Activated T-cell treated with anti-CD3 and anti-CD28 coated beads, Interleukin-2, amount 50 U/mL, for 24 hours (primary cell): Measurements from ENCODE around the gene TLR4.

Experiments used
- DNase-seq: peaks from one replicate; pipeline ENCODE4 v3.0.0-alpha.2; 2020
- H3K27ac Mint-ChIP-seq: 2 replicates; pipeline ENCODE4 v1.8.0; 2020; ENCODE audit warnings: mild to moderate bottlenecking, mixed read lengths
- H3K27me3 Mint-ChIP-seq: 2 replicates; pipeline ENCODE4 v1.8.0; 2020; ENCODE audit warnings: mixed read lengths
- H3K36me3 Mint-ChIP-seq: 2 replicates; pipeline ENCODE4 v1.8.0; 2020; ENCODE audit warnings: low read depth, mixed read lengths
- H3K4me1 Mint-ChIP-seq: 2 replicates; pipeline ENCODE4 v1.8.0; 2020; ENCODE audit warnings: low read depth, mixed read lengths
- H3K4me3 Mint-ChIP-seq: 2 replicates; pipeline ENCODE4 v1.8.0; 2020; ENCODE audit warnings: mild to moderate bottlenecking, moderate library complexity, mixed read lengths
- H3K9me3 Mint-ChIP-seq: 2 replicates; pipeline ENCODE4 v1.8.0; 2020; ENCODE audit warnings: mixed read lengths

Gene TLR4

DNA sequence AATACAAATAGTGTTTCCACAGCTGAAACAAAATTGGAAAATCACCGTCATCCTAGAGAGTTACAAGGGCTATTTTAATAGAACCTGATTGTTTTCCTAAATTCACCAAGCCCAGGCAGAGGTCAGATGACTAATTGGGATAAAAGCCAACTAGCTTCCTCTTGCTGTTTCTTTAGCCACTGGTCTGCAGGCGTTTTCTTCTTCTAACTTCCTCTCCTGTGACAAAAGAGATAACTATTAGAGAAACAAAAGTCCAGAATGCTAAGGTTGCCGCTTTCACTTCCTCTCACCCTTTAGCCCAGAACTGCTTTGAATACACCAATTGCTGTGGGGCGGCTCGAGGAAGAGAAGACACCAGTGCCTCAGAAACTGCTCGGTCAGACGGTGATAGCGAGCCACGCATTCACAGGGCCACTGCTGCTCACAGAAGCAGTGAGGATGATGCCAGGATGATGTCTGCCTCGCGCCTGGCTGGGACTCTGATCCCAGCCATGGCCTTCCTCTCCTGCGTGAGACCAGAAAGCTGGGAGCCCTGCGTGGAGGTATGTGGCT lies at the start of gene TLR4:
Gene TLR4 (plus strand): TSS at position 380 of the 552 bp plus-strand sequence. CDS start 70 bp downstream, at position 450.
- no peaks in the 10 kb centered on the region for H3K9me3 Mint-ChIP-seq
- H3K27me3 Mint-ChIP-seq = no peaks in the 10 kb centered on the region
- H3K4me1 Mint-ChIP-seq = no peaks in the 10 kb centered on the region
- H3K4me3 Mint-ChIP-seq = no peak within 1 kb of the TSS
- H3K36me3 Mint-ChIP-seq = no peaks in the 10 kb centered on the region
- no peak for DNase-seq
- H3K27ac Mint-ChIP-seq = no peak within 1 kb of the TSS

DNA sequence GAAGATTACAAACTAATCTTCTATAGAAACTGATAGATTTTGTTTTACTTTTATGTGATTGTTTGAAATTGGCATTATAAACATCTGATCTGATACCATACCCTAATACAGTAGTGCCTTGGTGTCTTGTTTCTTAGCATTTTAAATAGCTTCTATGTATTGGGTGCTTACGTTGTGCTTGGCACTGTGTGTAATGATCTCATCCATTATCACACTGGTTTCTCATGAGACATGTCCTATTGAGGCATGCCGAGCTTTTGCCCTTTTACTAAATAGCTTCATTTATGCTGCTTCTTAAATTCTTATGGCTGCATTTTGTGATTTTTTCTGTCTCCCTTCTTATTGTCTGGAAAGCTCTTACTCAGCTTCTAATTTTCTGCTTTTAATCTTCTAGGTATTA lies 48.2 kb upstream of the TLR4 start:
- H3K4me3 Mint-ChIP-seq = no peak overlapping the region
- H3K36me3 Mint-ChIP-seq = no peaks in the 10 kb centered on the region
- peaks cover 2% of the 10 kb centered on the region for H3K9me3 Mint-ChIP-seq
- no peak overlapping the region for H3K27ac Mint-ChIP-seq
- H3K27me3 Mint-ChIP-seq = no peaks in the 10 kb centered on the region
- DNase-seq = no peak
- H3K4me1 Mint-ChIP-seq = no peaks in the 10 kb centered on the region

DNA sequence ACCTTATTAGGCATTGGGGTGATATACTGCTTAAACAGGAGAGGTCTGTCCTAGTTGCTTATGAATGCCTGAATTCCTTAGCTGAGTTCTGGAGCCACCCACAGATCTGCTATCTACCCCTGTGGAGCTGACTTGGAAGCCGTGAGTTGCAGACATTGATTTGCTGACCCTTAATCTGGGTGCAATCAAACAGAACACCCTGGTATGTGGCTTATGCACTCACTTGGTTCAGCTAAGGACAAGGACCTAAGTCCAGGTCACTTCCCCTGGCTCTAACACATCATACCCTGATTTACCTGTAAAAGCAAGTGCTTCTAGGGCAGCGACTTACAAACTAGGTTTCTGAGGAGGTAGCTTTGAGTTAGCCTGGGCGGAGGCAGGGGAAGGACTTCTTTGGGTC lies 41.6 kb upstream of the TLR4 start:
- H3K9me3 Mint-ChIP-seq = peaks cover 2% of the 10 kb centered on the region
- H3K36me3 Mint-ChIP-seq = no peaks in the 10 kb centered on the region
- no peak overlapping the region for H3K27ac Mint-ChIP-seq
- DNase-seq = no peak
- no peak overlapping the region for H3K4me3 Mint-ChIP-seq
- no peaks in the 10 kb centered on the region for H3K4me1 Mint-ChIP-seq
- no peaks in the 10 kb centered on the region for H3K27me3 Mint-ChIP-seq

DNA sequence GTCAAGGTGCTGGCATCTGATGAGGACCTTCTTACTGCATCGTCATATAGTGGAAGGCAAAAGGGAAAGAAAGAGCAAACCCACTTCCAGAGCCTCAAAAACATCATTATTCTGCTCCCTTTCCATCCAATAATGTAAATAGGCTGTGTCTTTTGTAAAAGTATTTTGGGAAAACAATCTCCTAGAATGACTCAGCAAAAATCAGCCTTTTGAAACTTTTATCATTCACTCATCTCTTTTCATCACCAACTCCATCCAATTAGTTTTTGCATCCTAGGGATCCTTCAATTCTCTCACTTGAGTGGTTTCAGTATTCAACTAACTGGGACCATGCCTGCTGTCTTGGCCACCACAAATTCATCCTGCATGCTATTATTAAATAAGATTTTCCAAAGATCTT lies 39.8 kb upstream of the TLR4 start:
- Mint-ChIP-seq H3K4me3 (no peak overlapping the region), H3K27ac (no peak overlapping the region), H3K9me3 (peaks cover 2% of the 10 kb centered on the region), H3K36me3 (no peaks in the 10 kb centered on the region), H3K4me1 (no peaks in the 10 kb centered on the region), H3K27me3 (peaks cover 5% of the 10 kb centered on the region)
- DNase-seq = no peak

GRCh38 chr9:117665601-117666385 lies 38.4 kb upstream of the TLR4 start:
- no peak for DNase-seq
- no peaks in the 10 kb centered on the region for H3K36me3 Mint-ChIP-seq
- no peaks in the 10 kb centered on the region for H3K4me1 Mint-ChIP-seq
- H3K27ac Mint-ChIP-seq = no peak overlapping the region
- no peaks in the 10 kb centered on the region for H3K9me3 Mint-ChIP-seq
- H3K27me3 Mint-ChIP-seq = peaks cover 5% of the 10 kb centered on the region
- no peak overlapping the region for H3K4me3 Mint-ChIP-seq

DNA sequence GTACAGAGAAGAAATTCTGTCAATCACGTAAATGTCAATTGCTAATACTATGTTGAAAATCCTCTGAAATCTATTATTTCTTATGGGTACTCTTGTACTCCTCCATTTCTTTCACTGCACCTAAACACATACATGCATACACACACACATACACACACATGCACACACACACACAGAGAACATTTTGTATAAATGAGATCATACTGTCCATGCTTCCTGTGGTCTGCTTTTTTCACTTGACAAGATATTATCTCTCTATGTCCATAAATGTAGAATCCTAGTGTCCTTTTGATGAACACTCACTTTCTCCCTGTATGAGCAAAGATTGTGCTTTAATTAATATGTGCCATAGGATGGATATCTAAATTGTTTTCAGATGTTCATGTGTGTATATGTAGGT lies 32.7 kb upstream of the TLR4 start:
- no peak overlapping the region for H3K4me3 Mint-ChIP-seq
- no peaks in the 10 kb centered on the region for H3K4me1 Mint-ChIP-seq
- H3K9me3 Mint-ChIP-seq = no peaks in the 10 kb centered on the region
- DNase-seq = no peak
- H3K27ac Mint-ChIP-seq = no peak overlapping the region
- H3K36me3 Mint-ChIP-seq = no peaks in the 10 kb centered on the region
- H3K27me3 Mint-ChIP-seq = peaks cover 5% of the 10 kb centered on the region

DNA sequence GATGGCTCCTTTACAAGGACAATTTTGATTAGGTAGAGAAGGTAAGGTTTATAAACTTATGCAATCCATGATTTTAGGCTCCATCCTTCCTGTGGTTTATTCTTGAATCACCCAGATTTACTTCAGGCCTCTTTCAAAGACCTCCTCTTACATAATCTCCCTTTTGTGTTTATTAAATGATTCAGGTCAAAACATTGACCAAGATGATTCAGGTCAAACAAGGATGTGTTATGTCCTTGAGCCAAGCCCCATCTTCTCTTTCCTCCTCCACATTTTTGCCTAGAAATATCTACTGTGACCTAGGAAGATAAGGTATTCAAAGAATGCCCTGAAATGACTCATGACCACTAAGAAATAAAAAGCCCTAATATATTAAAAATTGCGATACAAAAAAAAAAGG lies 31.8 kb upstream of the TLR4 start:
- Mint-ChIP-seq H3K36me3 (no peaks in the 10 kb centered on the region), H3K27me3 (peaks cover 5% of the 10 kb centered on the region), H3K27ac (no peak overlapping the region), H3K9me3 (no peaks in the 10 kb centered on the region), H3K4me3 (no peak overlapping the region), H3K4me1 (no peaks in the 10 kb centered on the region)
- no peak for DNase-seq

- H3K27ac Mint-ChIP-seq = no peak overlapping the region
- H3K4me3 Mint-ChIP-seq = no peak overlapping the region
- no peaks in the 10 kb centered on the region for H3K27me3 Mint-ChIP-seq
- no peaks in the 10 kb centered on the region for H3K36me3 Mint-ChIP-seq
- DNase-seq = no peak
- H3K4me1 Mint-ChIP-seq = no peaks in the 10 kb centered on the region
- no peaks in the 10 kb centered on the region for H3K9me3 Mint-ChIP-seq
Observed at GRCh38 chr9:117677572-117677971, 26.6 kb upstream of the TLR4 start.

GRCh38 chr9:117678871-117679270 lies 25.3 kb upstream of the TLR4 start:
- Mint-ChIP-seq H3K9me3 (no peaks in the 10 kb centered on the region), H3K4me1 (peaks cover 4% of the 10 kb centered on the region), H3K27me3 (no peaks in the 10 kb centered on the region), H3K27ac (no peak overlapping the region), H3K4me3 (no peak overlapping the region), H3K36me3 (no peaks in the 10 kb centered on the region)
- no peak for DNase-seq

GRCh38 chr9:117679416-117679815 lies 24.8 kb upstream of the TLR4 start:
- no peak overlapping the region for H3K4me3 Mint-ChIP-seq

DNA sequence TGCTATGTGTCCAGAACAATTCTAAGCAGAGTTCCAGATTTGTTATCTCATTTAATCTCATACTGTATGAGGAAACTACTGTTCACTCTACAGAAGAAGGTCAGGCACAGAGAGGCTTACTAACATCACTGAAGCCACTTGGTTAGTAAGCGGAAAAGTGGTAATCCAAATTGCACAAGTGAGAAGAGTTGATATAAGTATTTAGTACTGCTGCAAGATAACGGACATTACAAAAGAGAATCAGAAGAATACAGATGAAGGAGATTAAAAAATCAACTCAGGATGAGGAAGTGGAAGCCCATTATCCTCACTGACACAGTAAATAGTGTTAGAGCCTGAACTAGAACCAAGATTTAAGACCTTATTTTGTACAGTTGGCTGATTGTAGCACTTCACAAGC lies 22.3 kb upstream of the TLR4 start:
- H3K27me3 Mint-ChIP-seq = peaks cover 7% of the 10 kb centered on the region
- peaks cover 4% of the 10 kb centered on the region for H3K4me1 Mint-ChIP-seq
- peaks cover 1% of the 10 kb centered on the region for H3K9me3 Mint-ChIP-seq
- H3K27ac Mint-ChIP-seq = no peak overlapping the region
- H3K36me3 Mint-ChIP-seq = no peaks in the 10 kb centered on the region
- H3K4me3 Mint-ChIP-seq = no peak overlapping the region
- no peak for DNase-seq

More at GRCh38 chr9:117679416-117679815, 24.8 kb upstream of the TLR4 start:
- H3K27ac Mint-ChIP-seq = no peak overlapping the region
- DNase-seq = no peak
- H3K27me3 Mint-ChIP-seq = no peaks in the 10 kb centered on the region
- H3K36me3 Mint-ChIP-seq = no peaks in the 10 kb centered on the region
- H3K9me3 Mint-ChIP-seq = no peaks in the 10 kb centered on the region
- H3K4me1 Mint-ChIP-seq = peaks cover 4% of the 10 kb centered on the region

GRCh38 chr9:117682955-117683710 lies 21.1 kb upstream of the TLR4 start:
- Mint-ChIP-seq H3K36me3 (no peaks in the 10 kb centered on the region), H3K4me1 (peaks cover 4% of the 10 kb centered on the region), H3K27ac (no peak overlapping the region), H3K9me3 (peaks cover 4% of the 10 kb centered on the region), H3K27me3 (peaks cover 9% of the 10 kb centered on the region), H3K4me3 (no peak overlapping the region)
- no peak for DNase-seq

DNA sequence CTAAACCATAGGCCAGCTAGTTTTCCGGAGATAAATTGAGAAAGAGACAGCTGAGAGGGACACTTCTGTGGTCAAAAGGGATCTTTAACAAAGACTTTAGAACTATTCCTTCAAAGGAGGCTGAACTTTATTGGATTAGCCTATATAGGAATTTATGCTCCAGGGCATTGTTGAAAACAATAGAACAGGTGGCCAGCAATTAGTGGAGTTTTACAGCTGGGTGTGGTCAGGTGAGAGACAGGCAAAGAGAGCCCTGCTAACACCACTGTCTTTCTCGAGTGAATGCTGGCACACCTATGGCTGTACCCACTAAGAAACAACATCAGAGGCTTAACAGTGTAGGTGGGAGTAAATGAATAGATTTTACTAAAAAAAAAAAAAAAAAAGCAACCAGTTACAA lies 16.7 kb upstream of the TLR4 start:
- Mint-ChIP-seq H3K36me3 (no peaks in the 10 kb centered on the region), H3K27me3 (peaks cover 9% of the 10 kb centered on the region), H3K4me3 (no peak overlapping the region), H3K4me1 (peaks cover 4% of the 10 kb centered on the region), H3K9me3 (peaks cover 10% of the 10 kb centered on the region), H3K27ac (no peak overlapping the region)
- no peak for DNase-seq

DNA sequence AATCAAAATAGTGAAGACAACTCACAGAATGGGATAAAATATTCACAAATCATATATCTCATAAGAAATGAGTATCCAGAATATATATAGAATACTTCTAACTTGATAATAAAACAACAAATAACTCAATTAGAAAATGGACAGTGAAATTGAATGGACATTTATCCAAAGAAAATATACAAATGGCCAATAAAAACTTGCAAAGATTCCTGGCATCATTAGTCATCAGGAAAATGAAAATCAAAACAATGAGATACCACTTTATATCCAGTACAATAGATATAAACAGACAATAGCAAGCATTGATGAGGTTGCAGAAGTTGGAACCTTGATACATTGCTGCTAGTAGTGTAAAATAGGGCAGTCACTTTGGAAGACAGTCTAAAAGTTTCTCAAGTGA lies 12.8 kb upstream of the TLR4 start:
- H3K36me3 Mint-ChIP-seq = no peaks in the 10 kb centered on the region
- H3K27me3 Mint-ChIP-seq = peaks cover 7% of the 10 kb centered on the region
- no peak overlapping the region for H3K27ac Mint-ChIP-seq
- DNase-seq = no peak
- no peaks in the 10 kb centered on the region for H3K4me1 Mint-ChIP-seq
- no peak overlapping the region for H3K4me3 Mint-ChIP-seq
- peaks cover 14% of the 10 kb centered on the region for H3K9me3 Mint-ChIP-seq

DNA sequence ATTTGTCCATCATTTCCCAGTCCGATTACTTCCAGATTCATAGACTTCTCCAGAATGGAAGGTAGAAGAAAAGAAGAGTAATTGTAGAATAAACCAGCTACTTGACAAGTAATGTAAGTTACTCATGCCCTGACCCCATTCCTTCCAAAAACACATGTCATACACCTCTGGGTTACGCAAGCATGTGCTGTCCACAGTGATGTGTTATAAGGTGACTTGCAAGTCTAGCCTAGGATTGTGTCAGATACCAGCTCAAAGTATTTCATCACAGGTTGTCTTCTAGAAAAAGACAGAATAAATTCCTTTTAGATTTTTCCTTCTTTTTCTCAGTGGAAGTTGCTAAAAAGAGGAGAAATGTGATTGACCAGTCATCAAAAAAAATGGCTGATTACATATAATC lies 8.0 kb upstream of the TLR4 start:
- Mint-ChIP-seq H3K9me3 (peaks cover 6% of the 10 kb centered on the region), H3K27ac (no peak overlapping the region), H3K27me3 (no peaks in the 10 kb centered on the region), H3K36me3 (no peaks in the 10 kb centered on the region), H3K4me1 (no peaks in the 10 kb centered on the region), H3K4me3 (no peak overlapping the region)
- DNase-seq = no peak
